Measurements from ENCODE around the gene DELE1.

The DELE1 gene

GRCh38 chr5:141960018-141960417 lies 36.3 kb downstream of the DELE1 start:
- DNase-seq, result no peak

- DNase-seq, result peak; percentile 79
Measured at GRCh38 chr5:141960449-141961323, 37.0 kb downstream of the DELE1 start.

GRCh38 chr5:141961466-141961865 lies 37.8 kb downstream of the DELE1 start:
- DNase-seq, result no peak

GRCh38 chr5:141963701-141964100 lies 40.0 kb downstream of the DELE1 start:
- no peak for DNase-seq

- DNase-seq, result no peak
Measured at GRCh38 chr5:141965071-141965470, 41.4 kb downstream of the DELE1 start.

GRCh38 chr5:141966275-141966962 lies 42.7 kb downstream of the DELE1 start:
- DNase-seq, result no peak

- DNase-seq, result no peak
Measured at GRCh38 chr5:141966963-141967333, 43.3 kb downstream of the DELE1 start.

- DNase-seq, result peak; percentile 84
Measured at GRCh38 chr5:141968914-141969608, 45.4 kb downstream of the DELE1 start, which contains the start of gene RNF14. RNF14 (plus strand) TSS chr5:141969105; CDS start chr5:141973589, 4,484 bp downstream.

- DNase-seq, result no peak
Measured at GRCh38 chr5:141969783-141970771, 46.4 kb downstream of the DELE1 start.

- DNase-seq, result no peak
Measured at GRCh38 chr5:141973871-141974595, 50.4 kb downstream of the DELE1 start.

GRCh38 chr5:141976176-141976575 lies 52.5 kb downstream of the DELE1 start:
- DNase-seq, result no peak

GRCh38 chr5:141978389-141978788 lies 54.7 kb downstream of the DELE1 start:
- DNase-seq, result no peak

GRCh38 chr5:141982626-141983025 lies 59.0 kb downstream of the DELE1 start:
- DNase-seq, result no peak

- no peak for DNase-seq
Measured at GRCh38 chr5:141986072-141986471, 62.4 kb downstream of the DELE1 start.

GRCh38 chr5:141989720-141990119 lies 66.0 kb downstream of the DELE1 start:
- DNase-seq, result no peak

Measured in activated CD4-positive, alpha-beta T cell treated with anti-CD3 and anti-CD28 coated beads for 1 hour (primary cell).